Myocyte (in vitro differentiated cells): Measurements from ENCODE around the gene AQR. TPM values are rescaled to one million over a fixed set of nuclear protein-coding genes. Genes with fewer than 3 reads are reported as not detected.
"Not testable (repeated sequence)": the region's sequence is repeated elsewhere in the genome, so short reads cannot be mapped to it uniquely, and the experiment has no call there.

Source experiments
- DNase-seq: peaks from one replicate; pipeline ENCODE4 v3.0.0-alpha.2; 2012; ENCODE audit warnings: low read depth
- polyA plus RNA-seq: library from polyadenylated mRNA; unstranded; fragments of >200 nt; gene quantifications from one replicate; pipeline ENCODE4 v1.2.1, GENCODE V29; 2012; ENCODE audit warnings: missing spikeins
- total RNA-seq: library from RNA; depleted of rRNA; stranded (reverse); fragments of >200 nt; gene quantifications from 2 replicates; pipeline ENCODE4 v1.2.3, GENCODE V29; 2014

Gene AQR
- total RNA-seq, result 24.1 and 24.2 TPM in 2 replicates
- polyA plus RNA-seq, result 7.2 TPM

DNA sequence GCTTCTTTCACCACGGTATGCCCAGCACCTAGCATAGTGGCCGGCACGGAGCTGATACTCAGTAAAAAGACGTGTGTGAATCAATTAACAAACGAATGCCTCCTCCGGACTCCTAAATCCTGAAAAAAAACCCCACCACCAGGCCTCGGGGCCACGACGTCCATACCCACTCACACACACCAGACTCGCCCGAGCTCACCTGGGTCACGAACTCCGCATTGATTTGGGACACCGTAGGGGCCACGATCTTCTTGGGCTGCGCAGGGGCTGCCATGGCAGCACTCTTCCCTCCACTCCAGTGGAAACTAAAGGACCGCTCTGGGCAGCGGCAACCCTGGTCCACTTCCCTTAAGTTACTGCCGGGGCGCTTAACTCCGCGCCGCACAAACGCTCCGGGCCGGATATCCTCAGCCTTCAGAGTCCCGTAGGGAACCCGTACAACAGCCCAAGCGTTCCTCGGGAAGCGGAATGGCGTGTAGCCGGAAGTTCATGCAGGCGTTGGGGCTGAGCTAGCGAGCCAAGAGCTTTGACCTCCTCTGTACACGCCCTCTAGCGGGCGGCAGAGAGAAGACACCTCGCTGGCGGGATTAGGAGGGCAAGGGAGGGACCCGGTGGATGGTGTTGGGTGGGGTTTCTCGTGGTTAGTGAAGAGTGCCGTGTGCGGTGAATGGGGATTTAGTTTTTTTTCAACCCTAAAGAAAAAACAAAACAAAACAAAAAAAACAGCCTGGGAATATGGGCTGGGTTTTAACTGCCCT lies at the start of gene AQR:
AQR (minus strand) TSS at position 403 of the 758 bp plus-strand sequence; CDS start at position 274, 129 bp downstream.
- peak; percentile 99 for DNase-seq

DNA sequence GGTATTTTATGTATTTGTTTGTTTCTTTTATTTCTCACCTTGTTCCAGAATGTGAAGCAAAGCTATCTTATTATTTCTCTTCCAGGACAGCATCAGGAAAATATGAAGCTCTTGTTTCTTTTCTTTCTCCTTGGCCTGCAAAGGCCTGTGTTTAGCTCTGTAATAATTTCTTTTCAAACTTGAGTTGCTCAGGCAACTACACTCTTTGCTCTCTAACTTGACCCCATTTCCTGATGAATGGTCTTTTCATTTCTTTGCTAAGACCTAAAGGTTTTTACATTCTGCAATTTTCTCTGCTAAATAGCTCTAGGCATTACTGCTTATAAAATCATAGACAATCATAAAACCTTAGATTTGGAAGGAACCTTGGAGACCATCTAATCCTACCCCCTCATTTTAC lies 44.7 kb upstream of the AQR start:
- no peak for DNase-seq

DNA sequence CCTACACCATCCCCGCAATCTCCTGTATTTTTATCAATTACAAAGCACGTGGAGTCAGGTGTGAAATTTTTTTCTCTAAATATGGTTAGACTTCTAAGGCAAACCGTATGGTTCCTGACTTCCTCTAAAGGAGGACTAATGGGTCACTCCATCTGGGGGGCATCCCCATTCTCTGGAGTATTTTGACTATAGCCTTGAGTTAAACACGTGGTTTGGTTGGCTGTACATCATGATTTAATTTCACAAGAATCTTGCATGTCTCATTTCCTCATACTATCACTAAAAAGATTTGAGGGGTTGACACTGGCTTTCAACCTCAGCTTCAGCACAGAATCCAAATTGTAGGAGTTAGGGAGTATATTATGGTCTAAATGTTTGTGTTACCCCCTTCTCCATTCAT lies 43.8 kb upstream of the AQR start:
- no peak for DNase-seq

DNA sequence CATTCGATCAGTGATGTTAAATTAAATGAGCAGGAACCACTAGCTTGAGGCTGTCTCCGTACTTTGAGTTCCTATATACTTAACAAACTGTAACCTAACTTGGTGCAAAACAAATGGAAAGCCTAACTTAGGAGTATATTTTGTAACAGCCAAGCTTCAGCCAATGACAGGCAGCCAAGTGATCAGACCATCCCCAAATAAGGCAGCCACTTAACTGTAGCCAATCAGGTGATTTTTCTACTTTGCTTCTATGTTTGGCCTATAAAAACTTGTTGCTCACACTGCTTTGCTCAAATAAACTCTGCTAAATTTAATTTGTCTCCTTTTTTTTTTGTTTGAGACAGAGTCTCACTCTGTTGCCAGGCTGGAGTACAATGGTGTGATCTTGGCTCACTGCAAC lies 37.9 kb upstream of the AQR start:
- no peak for DNase-seq

DNA sequence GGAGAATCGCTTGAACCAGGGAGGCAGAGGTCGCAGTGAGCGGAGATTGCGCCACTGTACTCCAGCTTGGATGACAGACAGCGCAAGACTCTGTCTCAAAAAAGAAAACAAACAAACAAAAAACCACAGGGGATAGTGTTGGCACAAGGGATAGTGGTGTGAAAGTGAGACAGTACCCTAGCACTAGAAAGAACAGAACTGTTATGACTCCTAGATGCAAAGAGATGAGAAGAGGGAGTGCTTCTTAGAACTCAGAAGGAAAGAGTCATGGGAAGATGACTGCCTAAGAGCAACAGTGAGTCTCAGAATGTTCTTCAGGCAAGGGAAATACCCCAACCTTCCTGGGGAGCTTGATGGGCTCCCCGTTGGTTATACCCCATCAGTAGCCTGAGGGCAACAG lies 36.4 kb upstream of the AQR start:
- DNase-seq, result no peak

DNA sequence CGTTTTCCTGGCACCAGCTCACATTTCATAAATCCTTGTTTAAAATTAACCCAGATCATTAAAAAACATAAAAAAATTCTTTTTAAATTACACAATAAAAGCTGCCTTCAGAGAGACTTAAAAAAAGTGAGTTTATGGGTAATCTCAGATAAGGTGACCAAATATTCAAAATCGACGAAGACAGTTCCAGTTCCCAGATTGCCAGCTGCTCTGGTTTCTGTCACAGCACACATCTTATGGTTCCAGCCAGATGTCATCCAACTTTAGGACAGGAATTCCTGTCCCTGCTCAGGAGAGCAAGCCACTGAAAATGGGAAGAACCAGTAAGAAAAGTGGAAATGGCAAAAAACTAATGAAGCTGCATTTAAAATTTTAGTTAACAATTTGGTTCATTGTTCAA lies 34.4 kb upstream of the AQR start:
- DNase-seq, result no peak

DNA sequence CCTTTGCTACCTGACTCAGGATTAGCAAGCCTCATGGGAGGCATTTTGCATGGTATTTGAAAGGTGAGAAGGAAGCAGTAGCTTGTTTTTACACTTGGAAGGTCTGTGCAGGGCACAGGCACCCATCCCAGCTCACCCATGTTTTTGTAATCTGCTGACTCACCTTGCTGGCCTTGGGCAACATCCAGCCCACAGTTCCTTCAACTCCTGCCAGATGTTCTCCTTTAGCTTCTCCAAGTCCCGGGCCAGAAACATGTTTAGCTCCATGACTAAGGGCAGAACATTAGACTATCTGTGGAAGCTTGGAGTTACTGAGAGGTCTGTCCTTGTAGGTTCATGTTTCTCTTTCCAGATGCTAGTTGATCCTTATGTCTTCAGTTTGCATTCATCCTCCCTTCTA lies 31.0 kb upstream of the AQR start:
- peak; percentile 36 for DNase-seq

DNA sequence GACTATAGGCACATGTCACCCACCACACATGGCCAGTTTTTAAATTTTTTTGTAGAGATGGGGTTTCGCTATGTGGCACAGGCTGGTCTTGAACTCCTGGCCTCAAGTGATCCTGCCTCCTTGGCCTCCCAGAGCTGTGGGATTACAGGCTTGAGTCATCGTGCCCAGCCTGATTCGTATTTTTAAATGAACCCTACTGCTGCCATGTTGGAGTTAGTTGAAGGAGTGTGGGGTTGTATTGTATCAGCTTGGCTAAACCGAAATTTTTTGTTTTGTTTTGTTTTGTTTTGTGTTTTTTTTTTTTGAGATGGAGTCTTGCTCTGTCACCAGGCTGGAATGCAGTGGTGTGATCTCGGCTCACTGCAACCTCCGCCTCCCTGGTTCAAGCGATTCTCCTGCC lies 30.4 kb upstream of the AQR start:
- DNase-seq, result no peak

DNA sequence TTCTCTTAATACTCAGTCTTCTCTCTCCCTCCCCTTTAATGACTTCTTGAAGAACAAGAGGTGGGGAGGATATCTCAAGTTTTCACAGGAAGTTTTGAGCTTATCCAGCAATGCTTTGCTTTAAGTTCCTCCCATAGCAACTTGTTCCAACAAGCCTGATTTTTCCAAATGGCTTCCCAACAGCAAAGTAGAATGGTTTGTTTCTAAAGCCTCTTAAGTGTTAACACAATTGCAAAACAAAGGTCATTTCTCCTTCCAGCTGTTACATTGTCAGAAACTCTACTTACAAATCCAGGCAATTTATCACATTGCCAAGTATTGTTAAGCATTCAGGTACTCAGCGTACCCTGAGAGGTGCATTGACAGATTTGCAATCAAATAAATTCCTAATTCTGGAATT lies 25.4 kb upstream of the AQR start:
- no peak for DNase-seq

DNA sequence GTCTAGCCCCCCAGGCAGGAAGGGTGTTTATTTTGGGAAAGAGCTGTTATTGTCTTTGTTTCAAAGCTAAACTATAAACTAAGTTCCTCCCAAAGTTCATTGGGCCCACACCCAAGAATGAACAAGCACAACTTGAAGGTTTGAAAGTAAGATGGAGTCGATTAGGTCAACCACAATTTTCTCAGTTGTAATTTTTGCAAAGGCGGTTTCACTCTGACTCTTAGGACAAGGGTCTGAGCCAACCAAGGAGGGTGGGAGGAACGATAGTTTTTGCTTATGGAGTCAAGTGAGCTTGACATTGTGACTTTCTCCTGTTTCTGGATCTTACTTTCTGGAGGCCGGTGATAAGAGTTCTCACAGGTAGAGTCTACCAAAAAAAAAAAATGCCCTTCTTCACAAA lies 24.3 kb upstream of the AQR start:
- DNase-seq, result no peak

DNA sequence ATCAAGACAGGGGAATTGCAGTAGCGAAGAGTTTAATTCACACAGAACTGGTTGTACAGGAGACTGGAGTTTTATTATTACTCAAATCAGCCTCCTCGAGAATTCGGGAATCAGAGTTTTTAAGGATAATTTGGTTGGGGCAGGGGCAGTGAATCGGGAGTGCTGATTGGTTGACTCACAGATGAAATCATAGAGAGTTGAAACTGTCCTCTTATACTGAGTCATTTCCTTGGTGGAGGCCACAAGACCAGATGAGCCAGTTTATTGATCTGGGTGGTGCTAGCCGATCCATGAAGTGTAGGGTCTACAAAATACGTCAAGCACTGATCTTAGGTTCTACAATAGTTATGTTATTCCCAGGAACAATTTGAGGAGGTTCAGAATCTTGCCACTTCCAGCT lies 23.9 kb upstream of the AQR start:
- no peak for DNase-seq

DNA sequence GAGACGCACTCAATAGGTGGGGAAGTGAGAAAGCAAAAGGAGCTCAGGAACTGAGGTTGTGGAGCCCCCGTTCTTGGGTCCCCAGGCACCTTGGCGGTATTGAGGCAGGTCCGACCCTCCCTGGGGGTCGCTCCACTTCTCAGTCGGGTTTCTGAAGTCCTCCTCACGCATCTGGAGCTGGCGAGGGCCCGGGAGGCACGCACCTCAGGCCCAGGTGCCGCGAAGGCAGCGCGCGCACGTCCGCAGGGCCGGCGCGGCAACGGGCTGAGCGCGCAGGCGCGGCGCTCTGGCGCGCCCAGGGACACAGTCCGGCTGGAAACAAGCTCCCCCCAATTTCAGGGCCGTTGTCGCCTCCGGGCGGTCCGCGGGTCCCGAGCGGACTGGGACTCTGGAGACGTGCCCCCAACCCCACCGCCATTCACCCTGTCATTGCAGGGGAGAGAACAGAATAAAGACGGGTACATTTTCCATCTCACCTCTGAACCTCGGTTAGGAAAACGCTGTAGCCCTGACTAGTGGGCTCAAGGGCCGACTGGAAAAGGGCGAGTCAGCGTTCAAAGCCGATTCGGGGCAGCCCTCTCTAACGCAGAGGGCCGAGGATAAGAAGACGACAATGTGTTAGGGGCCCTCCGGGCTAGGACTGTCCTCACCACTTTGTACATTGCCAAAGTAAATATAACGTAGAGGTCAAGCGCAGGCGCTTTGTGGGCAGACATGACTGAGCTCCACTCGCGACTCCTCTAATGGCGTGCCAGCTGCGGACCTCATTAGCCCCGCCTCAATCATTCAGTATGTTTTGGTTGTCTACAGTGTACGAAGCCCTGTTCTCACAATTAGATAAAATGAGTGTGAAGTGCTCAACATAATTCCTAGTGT lies 18.7 kb upstream of the AQR start, which contains the start of gene ZNF770:
ZNF770 (minus strand) TSS at position 261 of the 876 bp plus-strand sequence. CDS start 4,853 bp downstream, outside the sequence.
- peak; percentile 81 for DNase-seq

DNA sequence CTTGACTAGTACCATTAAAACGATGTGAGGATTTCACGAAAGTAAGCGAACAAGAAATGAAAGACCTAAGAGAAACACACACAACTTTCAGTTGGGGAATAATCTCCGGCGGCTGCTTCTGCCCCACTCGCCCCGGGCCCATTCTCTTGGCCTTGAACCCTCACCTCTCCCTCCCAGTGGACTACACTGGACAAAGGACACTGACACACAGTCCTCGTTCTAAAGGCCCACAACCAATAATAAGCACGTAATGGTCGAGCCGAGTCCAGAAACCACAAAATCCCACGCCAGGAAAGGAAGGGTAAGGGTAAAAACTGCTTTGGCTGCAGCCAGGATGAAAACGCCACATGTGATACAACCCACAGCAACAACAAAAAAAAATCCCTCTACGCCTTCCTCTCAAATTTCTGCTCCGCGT lies 18.1 kb upstream of the AQR start:
- DNase-seq, result no peak

DNA sequence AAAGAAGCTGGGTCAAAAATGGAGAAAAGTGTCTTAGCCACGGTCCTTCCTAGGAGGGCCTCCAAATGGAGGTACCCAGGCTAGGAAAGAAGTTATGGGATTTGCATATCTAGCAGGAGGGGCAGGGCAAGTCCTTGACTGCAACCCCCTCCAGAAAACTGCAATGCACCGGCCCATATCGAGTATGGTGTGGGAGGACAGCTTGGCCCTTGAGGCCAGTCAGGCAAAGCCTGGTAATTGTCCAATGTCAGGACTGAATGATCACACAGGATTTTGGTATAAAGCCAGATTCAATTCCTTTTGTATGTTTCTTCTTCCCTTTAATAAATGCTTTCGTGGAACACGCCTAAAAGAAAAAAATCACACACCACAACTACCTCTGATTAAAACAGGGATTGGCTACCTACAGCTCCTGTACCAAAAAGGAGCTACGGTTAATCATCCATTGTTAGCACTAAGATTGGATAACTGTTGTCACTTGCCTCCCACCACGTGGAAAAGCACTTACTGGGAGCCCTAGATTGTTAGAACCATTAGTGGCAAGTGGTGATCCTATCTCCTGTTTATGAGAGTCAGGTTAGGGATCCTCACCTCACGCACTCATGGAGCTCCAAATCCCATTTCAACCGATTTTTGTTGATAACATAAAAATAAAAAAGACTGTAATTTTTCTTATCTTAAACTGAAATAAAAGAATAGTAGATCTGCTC lies 17.4 kb upstream of the AQR start:
- DNase-seq, result no peak

DNA sequence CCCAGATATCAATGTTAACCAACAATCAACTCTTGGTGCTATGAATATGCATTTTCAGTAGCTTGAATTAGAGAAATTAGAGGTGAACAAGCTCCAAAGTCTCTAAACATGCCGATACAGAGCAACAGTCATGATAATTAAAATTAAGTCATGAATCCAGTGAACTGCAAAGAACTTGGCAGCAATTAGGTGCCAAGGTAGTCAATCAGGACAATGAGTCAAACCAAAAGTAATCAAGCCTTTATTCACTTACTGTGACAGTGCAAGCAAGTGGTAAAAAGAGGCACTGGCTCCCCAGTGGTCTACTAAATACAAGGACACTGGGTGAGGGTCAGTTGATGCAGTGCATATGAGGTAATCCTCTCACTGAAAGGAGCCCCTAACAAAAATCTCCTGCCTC lies 16.8 kb upstream of the AQR start:
- no peak for DNase-seq

DNA sequence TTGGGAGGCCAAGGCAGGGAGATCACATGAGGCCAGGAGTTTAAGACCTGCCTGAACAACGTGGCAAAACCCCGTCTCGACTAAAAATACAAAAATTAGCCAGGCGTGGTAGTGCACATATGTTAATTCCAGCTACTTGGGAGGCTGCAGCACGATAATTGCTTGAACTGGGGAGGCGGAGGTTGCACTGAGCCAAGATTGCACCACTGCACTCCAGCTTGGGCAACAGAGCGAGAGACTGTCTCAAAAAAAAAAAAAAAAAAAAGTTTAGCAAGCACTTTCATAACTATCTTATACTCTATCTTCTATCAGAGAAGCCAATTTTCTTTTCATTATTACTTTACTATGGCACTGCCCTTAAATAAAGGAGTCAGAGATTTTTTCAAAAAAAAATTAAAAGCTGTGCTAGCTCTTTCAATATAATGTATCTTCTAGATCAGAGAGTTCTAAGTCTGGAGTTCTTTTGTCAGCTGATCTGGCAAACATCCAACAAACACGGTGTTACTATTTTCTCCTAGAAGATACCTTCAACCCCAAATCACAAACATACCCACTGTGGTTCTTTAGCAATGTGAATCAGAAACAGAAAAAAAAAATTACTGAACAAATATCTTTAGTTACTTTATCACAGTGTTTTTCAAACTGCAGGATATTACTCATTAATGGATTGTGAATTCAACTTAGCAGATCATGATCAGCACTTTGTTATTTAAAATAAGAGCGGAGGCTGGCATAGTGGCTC lies 15.5 kb upstream of the AQR start:
- DNase-seq, result peak; percentile 23

DNA sequence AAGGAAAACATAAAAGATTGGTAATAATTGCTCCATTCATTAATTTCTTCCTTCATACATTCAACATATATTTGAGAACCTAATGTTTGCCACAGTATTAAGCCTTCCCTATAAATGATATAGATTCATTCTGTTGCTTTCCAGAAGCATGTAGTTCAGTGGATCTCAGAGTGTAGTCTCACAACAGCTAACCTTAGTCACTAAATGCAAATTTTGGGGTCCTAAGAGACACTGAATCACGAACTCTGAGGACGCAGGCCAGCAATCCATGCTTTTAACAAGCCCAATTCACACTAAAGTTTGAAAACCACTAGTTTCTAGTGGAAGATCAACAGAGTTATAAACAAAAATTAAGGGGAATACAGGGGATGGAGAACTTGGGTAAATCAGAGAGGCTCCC lies 7.2 kb upstream of the AQR start:
- no peak for DNase-seq

DNA sequence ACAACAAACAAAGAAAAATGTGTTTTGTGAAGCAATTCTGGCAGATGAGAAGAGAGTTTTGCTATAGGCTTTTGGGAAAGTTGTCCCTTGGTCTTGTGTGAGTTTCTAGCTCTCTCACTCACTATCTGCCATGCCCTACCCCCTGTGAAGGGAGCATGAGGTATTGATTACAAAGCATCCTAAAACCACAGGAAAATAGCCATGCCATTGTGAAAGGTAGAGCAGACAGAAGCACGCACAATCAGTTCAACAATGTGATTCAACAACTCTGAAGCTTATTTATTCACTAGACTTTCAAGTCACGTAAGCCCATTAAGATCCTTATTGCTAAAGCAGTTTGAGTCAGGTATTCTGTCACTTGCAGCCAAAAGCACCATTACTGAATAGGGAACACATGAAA lies 6.5 kb upstream of the AQR start:
- no peak for DNase-seq

DNA sequence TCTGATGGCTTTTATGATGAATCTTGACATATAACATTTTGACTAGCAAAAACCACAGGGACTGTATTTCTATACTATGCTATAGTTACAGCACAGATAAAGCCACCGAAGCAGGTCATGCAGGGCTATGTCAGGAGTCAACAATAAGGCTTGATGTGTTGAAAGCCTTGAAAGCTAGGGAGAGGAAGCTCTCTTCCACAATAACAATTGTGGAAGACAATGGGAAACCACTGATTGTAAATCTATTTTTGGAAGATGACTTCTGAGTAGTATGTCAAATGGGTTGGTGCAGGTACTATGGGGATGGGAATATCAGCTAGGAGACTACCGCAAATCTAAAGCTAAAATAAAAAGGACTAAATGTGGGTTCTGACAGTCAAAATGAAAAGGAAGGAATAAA lies 4.0 kb upstream of the AQR start:
- DNase-seq, result peak; percentile 41

DNA sequence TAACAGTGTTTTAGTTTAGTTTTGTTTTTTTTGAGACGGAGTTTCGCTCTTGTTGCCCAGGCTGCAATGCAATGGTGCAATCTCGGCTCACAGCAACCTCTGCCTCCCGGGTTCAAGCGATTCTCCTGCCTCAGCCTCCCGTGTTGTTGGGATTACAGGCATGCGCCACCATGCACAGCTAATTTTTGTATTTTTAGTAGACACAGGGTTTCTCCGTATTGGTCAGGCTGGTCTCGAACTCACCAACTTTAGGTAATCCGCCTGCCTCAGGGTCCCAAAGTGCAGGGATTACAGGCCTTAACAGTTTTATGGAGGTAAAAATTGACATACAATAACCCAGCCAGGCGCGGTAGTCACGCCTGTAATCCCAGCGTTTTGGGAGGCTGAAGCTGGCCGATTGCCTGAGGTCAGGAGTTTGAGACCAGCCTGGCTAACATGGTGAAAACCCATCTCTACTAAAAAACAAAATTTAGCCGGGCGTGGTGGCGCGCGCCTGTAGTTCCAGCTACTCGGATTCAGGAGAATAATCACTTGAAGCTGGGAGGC lies 629 bp upstream of the AQR start:
- DNase-seq, result not testable (repeated sequence)

DNA sequence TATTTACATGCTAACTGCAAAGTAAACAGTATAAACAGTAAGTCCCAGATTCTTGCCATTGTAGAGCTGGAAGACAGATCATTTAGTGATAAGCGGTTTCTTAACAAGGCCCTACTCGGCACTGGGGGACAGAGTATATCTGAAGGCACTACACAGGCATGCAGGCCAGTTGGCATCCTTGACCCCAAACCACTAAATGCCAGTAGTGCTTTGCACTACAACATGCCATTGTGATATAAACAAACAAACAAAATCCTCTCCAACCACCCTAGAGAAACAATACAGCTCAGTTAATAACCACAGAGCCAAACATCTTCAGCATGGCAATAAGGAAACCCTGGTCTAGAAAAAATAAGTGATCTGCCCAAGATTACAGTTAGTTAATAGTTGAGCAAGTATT lies 5.3 kb downstream of the AQR start:
- DNase-seq, result peak; percentile 52
